Measurements from ENCODE around the gene WDR7.

DNA sequence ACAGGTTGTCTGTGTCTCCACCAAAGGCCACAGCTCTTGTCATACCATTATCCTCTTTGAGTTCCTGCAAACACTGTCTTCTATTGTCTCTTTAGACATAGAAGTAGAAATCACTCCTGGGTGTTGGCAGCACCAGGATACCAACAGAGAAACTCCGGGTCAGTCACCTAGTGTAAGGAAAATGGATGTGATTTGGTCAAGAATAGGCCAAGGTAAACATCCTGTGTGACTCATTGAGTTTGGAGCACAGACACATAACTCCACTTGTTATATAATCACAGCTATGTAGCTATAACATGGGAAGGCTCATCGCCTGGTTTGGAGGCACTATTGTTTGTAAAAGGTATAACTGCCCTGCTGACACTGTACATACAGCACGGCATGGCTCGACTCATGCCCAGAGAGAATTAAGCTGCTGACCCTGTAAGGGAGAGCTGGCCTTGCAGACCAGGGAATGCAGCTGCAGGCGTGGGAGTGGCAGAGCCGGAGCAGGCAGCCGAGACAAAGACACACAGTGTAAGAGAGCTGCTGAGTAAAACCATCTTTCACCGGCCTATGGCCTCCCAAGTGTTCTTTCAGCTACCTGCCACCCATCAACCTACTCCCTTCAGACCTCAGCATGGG lies 9.3 kb upstream of the WDR7 start:
- no peak for TF ChIP-seq POLR2AphosphoS5 (IDR thresholded peaks at IDR 0.05)
- TF ChIP-seq, protein P1, sequence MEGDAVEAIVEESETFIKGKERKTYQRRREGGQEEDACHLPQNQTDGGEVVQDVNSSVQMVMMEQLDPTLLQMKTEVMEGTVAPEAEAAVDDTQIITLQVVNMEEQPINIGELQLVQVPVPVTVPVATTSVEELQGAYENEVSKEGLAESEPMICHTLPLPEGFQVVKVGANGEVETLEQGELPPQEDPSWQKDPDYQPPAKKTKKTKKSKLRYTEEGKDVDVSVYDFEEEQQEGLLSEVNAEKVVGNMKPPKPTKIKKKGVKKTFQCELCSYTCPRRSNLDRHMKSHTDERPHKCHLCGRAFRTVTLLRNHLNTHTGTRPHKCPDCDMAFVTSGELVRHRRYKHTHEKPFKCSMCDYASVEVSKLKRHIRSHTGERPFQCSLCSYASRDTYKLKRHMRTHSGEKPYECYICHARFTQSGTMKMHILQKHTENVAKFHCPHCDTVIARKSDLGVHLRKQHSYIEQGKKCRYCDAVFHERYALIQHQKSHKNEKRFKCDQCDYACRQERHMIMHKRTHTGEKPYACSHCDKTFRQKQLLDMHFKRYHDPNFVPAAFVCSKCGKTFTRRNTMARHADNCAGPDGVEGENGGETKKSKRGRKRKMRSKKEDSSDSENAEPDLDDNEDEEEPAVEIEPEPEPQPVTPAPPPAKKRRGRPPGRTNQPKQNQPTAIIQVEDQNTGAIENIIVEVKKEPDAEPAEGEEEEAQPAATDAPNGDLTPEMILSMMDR (IDR thresholded peaks at IDR 0.05), result no peak
